ENCODE results near the gene SYT5. TPM values are rescaled to one million over a fixed set of nuclear protein-coding genes. Genes with fewer than 3 reads are reported as not detected.
A peak's percentile ranks its signal among the peaks of the same experiment; 100 is the strongest.

The SYT5 gene
- total and polyA plus RNA-seq, 9 of the 15 experiments (the other 6 are each of a cell fraction or from before 2014, with no cell fraction given), result 1.3 to 20.9 (median 8.8) TPM

DNA sequence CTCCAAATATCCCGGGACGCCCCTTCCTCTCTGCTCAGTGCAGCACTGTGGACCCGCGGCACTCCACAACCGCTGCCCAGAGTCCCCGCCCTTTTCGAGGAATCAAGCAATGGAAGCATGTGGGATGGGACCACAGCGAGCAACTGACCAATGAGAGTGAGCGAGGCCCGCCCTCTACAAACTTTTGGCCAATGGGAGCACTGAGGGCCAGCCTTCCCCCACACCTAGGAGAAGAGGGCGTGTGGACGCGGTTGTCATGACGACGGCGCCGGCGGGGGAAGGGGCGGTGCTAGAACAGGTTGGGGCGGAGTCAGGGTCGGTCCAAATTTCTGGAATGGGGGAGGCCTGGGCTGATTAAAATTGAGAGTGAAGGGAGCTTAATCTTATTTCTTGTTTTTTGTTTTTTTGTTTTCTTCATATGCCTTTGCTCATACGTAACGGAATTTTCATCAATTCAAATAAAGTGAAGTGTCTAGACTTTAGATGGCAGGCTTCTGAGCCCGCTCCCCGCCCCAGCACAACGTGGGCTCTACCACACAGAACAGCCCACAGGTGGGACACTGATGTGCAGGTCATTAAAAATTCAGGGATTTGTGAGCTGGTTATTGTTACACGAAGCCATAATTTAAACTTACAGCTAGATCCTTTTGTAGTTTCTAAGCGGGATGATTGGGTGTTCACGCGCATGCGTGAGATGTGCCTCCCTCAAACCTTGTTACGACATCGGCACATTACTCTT is 13.4 kb downstream of the SYT5 start, which contains the start of gene DNAAF3 (continued):
- TF ChIP-seq MYC (IDR thresholded peaks at IDR 0.05; ENCODE audit: low read depth, low read length) (peak; percentile 17; the same call in 1 of the 2 replicates), MYC (CRISPR knock-in tag; IDR thresholded peaks at IDR 0.05; ENCODE audit: borderline replicate concordance, low read depth) (no peak), ESRRA (IDR thresholded peaks at IDR 0.05; ENCODE audit: borderline replicate concordance, low read depth) (peak; percentile 50; the same call in 1 of the 2 replicates), FOSL1 (tag; conservative IDR thresholded peaks at IDR 0.05) (no peak), HDAC6 (IDR thresholded peaks at IDR 0.05; ENCODE audit: low read depth, low read length) (no peak), SRSF3 (IDR thresholded peaks at IDR 0.05; ENCODE audit: insufficient read depth, low read length) (no peak), ZNF274 (IDR thresholded peaks at IDR 0.05; ENCODE audit: borderline replicate concordance, low read depth, low read length) (no peak)
- TF ChIP-seq, protein P1, sequence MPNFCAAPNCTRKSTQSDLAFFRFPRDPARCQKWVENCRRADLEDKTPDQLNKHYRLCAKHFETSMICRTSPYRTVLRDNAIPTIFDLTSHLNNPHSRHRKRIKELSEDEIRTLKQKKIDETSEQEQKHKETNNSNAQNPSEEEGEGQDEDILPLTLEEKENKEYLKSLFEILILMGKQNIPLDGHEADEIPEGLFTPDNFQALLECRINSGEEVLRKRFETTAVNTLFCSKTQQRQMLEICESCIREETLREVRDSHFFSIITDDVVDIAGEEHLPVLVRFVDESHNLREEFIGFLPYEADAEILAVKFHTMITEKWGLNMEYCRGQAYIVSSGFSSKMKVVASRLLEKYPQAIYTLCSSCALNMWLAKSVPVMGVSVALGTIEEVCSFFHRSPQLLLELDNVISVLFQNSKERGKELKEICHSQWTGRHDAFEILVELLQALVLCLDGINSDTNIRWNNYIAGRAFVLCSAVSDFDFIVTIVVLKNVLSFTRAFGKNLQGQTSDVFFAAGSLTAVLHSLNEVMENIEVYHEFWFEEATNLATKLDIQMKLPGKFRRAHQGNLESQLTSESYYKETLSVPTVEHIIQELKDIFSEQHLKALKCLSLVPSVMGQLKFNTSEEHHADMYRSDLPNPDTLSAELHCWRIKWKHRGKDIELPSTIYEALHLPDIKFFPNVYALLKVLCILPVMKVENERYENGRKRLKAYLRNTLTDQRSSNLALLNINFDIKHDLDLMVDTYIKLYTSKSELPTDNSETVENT (CRISPR knock-in tag; IDR thresholded peaks at IDR 0.05), result no peak
- TF ChIP-seq, protein P2, sequence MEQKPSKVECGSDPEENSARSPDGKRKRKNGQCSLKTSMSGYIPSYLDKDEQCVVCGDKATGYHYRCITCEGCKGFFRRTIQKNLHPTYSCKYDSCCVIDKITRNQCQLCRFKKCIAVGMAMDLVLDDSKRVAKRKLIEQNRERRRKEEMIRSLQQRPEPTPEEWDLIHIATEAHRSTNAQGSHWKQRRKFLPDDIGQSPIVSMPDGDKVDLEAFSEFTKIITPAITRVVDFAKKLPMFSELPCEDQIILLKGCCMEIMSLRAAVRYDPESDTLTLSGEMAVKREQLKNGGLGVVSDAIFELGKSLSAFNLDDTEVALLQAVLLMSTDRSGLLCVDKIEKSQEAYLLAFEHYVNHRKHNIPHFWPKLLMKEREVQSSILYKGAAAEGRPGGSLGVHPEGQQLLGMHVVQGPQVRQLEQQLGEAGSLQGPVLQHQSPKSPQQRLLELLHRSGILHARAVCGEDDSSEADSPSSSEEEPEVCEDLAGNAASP (IDR thresholded peaks at IDR 0.05), result no peak
- TF ChIP-seq, protein P3, sequence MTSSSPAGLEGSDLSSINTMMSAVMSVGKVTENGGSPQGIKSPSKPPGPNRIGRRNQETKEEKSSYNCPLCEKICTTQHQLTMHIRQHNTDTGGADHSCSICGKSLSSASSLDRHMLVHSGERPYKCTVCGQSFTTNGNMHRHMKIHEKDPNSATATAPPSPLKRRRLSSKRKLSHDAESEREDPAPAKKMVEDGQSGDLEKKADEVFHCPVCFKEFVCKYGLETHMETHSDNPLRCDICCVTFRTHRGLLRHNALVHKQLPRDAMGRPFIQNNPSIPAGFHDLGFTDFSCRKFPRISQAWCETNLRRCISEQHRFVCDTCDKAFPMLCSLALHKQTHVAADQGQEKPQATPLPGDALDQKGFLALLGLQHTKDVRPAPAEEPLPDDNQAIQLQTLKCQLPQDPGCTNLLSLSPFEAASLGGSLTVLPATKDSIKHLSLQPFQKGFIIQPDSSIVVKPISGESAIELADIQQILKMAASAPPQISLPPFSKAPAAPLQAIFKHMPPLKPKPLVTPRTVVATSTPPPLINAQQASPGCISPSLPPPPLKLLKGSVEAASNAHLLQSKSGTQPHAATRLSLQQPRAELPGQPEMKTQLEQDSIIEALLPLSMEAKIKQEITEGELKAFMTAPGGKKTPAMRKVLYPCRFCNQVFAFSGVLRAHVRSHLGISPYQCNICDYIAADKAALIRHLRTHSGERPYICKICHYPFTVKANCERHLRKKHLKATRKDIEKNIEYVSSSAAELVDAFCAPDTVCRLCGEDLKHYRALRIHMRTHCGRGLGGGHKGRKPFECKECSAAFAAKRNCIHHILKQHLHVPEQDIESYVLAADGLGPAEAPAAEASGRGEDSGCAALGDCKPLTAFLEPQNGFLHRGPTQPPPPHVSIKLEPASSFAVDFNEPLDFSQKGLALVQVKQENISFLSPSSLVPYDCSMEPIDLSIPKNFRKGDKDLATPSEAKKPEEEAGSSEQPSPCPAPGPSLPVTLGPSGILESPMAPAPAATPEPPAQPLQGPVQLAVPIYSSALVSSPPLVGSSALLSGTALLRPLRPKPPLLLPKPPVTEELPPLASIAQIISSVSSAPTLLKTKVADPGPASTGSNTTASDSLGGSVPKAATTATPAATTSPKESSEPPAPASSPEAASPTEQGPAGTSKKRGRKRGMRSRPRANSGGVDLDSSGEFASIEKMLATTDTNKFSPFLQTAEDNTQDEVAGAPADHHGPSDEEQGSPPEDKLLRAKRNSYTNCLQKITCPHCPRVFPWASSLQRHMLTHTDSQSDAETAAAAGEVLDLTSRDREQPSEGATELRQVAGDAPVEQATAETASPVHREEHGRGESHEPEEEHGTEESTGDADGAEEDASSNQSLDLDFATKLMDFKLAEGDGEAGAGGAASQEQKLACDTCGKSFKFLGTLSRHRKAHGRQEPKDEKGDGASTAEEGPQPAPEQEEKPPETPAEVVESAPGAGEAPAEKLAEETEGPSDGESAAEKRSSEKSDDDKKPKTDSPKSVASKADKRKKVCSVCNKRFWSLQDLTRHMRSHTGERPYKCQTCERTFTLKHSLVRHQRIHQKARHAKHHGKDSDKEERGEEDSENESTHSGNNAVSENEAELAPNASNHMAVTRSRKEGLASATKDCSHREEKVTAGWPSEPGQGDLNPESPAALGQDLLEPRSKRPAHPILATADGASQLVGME (CRISPR knock-in tag; IDR thresholded peaks at IDR 0.05), result 0 out of 2 replicates have a peak, but pooled peaks have one; percentile 80
